ENCODE results near the gene CEP68.

Gene CEP68

DNA sequence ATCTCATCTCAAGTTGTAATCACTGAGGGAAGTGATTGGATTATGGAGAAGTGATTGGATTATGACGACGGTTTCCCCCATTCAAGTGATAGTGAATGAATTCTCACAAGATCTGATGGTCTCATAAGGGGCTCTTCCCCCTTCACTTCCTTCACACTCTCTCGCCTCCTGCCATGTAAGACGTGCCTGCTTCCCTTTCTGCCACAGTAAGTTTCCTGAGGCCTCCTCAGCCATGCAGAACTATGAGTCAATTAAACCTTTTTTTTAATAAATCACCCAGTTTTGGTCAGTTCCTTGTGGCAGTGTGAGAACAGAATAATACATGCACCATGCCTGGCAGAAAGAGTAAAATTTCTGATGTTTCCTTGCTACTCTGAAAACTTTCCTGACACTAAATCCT is 36.6 kb downstream of the CEP68 start:
- no peak for DNase-seq (ENCODE audit: low read depth)
- no peak overlapping the region for H3K4me3 ChIP-seq (ENCODE audit: low read length)
- TF ChIP-seq CTCF (conservative IDR thresholded peaks at IDR 0.05; ENCODE audit: low read length): no peak

DNA sequence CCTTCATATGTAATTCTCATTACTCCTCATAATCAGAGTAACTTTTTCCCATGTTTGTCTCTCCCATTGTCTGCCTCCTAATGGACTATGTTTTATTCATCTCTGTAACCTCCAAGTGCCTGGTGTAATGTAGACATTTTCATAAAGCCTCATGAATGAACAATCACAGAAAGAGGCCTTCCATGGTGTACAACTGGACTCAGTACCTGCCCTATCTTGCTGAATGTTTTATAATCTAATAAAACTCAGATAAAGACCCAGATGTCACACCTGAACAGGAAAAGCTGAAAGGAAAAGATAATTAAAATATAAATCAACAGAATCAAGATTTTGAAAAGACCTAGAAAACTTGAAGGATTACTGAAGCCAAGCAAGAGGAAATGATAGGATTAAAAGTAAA is 37.0 kb downstream of the CEP68 start:
- no peak overlapping the region for H3K4me3 ChIP-seq (ENCODE audit: low read length)
- DNase-seq (ENCODE audit: low read depth): no peak
- TF ChIP-seq CTCF (conservative IDR thresholded peaks at IDR 0.05; ENCODE audit: low read length): no peak

GRCh38 chr2:65096948-65097347 is 40.7 kb downstream of the CEP68 start:
- peak; percentile 13 for DNase-seq (ENCODE audit: low read depth)
- no peak overlapping the region for H3K4me3 ChIP-seq (ENCODE audit: low read length)
- no peak for TF ChIP-seq CTCF (conservative IDR thresholded peaks at IDR 0.05; ENCODE audit: low read length)

DNA sequence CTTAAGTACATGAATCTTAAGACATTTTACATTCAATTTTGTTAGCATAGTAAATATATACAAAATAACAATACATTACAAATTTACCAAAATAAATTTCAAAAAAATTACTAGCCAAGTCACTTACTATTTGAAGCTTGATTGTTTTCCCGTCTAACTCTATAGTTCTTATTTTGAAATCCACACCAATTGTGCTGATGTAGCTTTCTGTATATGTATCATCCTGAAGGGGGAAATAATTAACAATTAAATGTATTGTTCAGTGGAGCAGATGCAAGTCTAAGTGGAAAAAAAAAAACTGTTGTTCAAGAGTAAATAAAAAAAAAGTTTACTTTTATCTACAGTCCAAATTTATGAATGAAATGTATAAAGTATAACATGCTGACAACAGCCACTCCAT is 41.6 kb downstream of the CEP68 start:
- TF ChIP-seq CTCF (conservative IDR thresholded peaks at IDR 0.05; ENCODE audit: low read length): no peak
- no peak for DNase-seq (ENCODE audit: low read depth)
- no peak overlapping the region for H3K4me3 ChIP-seq (ENCODE audit: low read length)

GRCh38 chr2:65098741-65099140 is 42.5 kb downstream of the CEP68 start:
- no peak overlapping the region for H3K4me3 ChIP-seq (ENCODE audit: low read length)
- no peak for DNase-seq (ENCODE audit: low read depth)
- TF ChIP-seq CTCF (conservative IDR thresholded peaks at IDR 0.05; ENCODE audit: low read length): no peak

- DNase-seq (ENCODE audit: low read depth): no peak
- TF ChIP-seq CTCF (conservative IDR thresholded peaks at IDR 0.05; ENCODE audit: low read length): no peak
- no peak overlapping the region for H3K4me3 ChIP-seq (ENCODE audit: low read length)
Observed at GRCh38 chr2:65101071-65101470, 44.9 kb downstream of the CEP68 start.

DNA sequence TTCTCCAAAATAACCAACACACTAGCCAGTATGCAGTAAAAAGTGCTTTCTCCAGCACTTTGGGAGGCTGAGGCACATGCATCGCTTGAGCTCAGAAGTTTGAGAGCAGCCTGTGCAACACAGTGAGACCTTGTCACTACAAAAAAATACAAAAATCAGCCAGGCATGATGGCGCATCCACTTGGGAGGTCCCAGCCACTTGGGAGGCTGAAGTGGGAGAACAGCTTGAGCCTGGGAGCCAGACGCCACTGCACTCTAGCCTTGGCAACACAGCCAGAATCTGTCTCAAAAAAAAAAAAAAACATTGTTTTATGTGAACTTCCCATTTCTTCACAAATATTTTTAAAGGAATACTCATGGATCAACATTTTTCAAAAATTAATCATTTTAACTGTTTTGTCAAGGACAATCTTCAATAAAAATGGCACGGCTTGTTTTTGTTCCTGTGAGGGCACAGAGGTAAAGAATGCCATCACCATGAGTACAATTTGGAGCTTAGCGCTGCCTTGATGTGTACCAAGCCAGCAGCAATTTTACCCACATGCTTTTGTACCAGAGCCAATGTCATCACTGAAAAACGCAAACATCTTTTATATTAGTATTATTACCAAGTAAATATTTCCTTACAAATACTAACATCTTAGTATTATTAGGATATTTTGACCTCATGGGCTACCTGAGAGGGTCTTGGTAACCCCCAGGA is 46.9 kb downstream of the CEP68 start:
- no peak for TF ChIP-seq CTCF (conservative IDR thresholded peaks at IDR 0.05; ENCODE audit: low read length)
- peak; percentile 36 for DNase-seq (ENCODE audit: low read depth)
- H3K4me3 ChIP-seq (ENCODE audit: low read length): no peak overlapping the region

Data from AG10803 (cell line).